RWPE2 (cell line): ENCODE results near the gene PRKCE.

ENCODE experiments used
- ATAC-seq: fragments of 200-7000 bp; cut with Tn5 transposase; 3 replicates; pipeline ENCODE4 v1.9.1; 2021; ENCODE audit warnings: low read depth
- DNase-seq: peaks from one replicate; pipeline ENCODE4 v3.0.0-alpha.2; 2020; ENCODE audit warnings: low spot score
- H3K27ac ChIP-seq: fragments of 450-650 bp; 2 replicates; pipeline ENCODE4 v1.5.1; 2017; ENCODE audit warnings: mild to moderate bottlenecking; ENCODE audit not compliant: poor library complexity, severe bottlenecking
- H3K27me3 ChIP-seq: fragments of 250-450 bp; sonication (Bioruptor Pico); 2 replicates; pipeline ENCODE4 v1.5.1; 2021; ENCODE audit warnings: mild to moderate bottlenecking, moderate library complexity; ENCODE audit not compliant: insufficient read depth, poor library complexity, severe bottlenecking
- H3K36me3 ChIP-seq: fragments of 250-450 bp; sonication (Bioruptor Pico); 2 replicates; pipeline ENCODE4 v1.5.1; 2020; ENCODE audit warnings: low read depth, mild to moderate bottlenecking, moderate library complexity
- H3K4me1 ChIP-seq: fragments of 250-450 bp; sonication (Bioruptor Pico); 2 replicates; pipeline ENCODE4 v1.5.1; 2021; ENCODE audit warnings: mild to moderate bottlenecking, moderate library complexity; ENCODE audit not compliant: insufficient read depth, poor library complexity, severe bottlenecking
- H3K4me3 ChIP-seq: fragments of 250-450 bp; sonication (Bioruptor Pico); 2 replicates; pipeline ENCODE4 v1.5.1; 2021; ENCODE audit warnings: mild to moderate bottlenecking, moderate library complexity; ENCODE audit not compliant: severe bottlenecking
- H3K9me3 ChIP-seq: fragments of 250-450 bp; sonication (Bioruptor Pico); 2 replicates; pipeline ENCODE4 v1.5.1; 2021; ENCODE audit warnings: mild to moderate bottlenecking, moderate library complexity; ENCODE audit not compliant: severe bottlenecking
- CTCF ChIP-seq: fragments of 450-650 bp; IDR thresholded peaks from one replicate; pipeline ENCODE4 v1.5.1; 2017; ENCODE audit warnings: mild to moderate bottlenecking, moderate library complexity; ENCODE audit not compliant: poor library complexity, severe bottlenecking

PRKCE gene

GRCh38 chr2:46000660-46001059 is 349.2 kb downstream of the PRKCE start:
- Histone ChIP-seq H3K27ac (no peak overlapping the region), H3K36me3 (0 out of 2 replicates have a peak, but pooled peaks cover 3% of the 10 kb centered on the region), H3K9me3 (no peaks in the 10 kb centered on the region), H3K27me3 (no peaks in the 10 kb centered on the region), H3K4me1 (no peaks in the 10 kb centered on the region), H3K4me3 (no peak overlapping the region)
- ATAC-seq (no peak), DNase-seq (no peak)
- no peak for TF ChIP-seq CTCF

GRCh38 chr2:46001290-46001689 is 349.8 kb downstream of the PRKCE start:
- H3K27ac ChIP-seq, result no peak overlapping the region
- DNase-seq, result no peak
- no peak for ATAC-seq
- no peaks in the 10 kb centered on the region for H3K27me3 ChIP-seq
- H3K4me1 ChIP-seq, result no peaks in the 10 kb centered on the region
- 0 out of 2 replicates have a peak, but pooled peaks cover 3% of the 10 kb centered on the region for H3K36me3 ChIP-seq
- TF ChIP-seq CTCF, result no peak
- no peaks in the 10 kb centered on the region for H3K9me3 ChIP-seq
- no peak overlapping the region for H3K4me3 ChIP-seq

- Histone ChIP-seq H3K27me3 (no peaks in the 10 kb centered on the region), H3K27ac (no peak overlapping the region), H3K36me3 (0 out of 2 replicates have a peak, but pooled peaks cover 3% of the 10 kb centered on the region), H3K4me1 (no peaks in the 10 kb centered on the region), H3K4me3 (no peak overlapping the region), H3K9me3 (no peaks in the 10 kb centered on the region)
- no peak for DNase-seq
- TF ChIP-seq CTCF, result no peak
- ATAC-seq, result no peak
Observed at GRCh38 chr2:46001741-46002506, 350.4 kb downstream of the PRKCE start.

- Histone ChIP-seq H3K36me3 (0 out of 2 replicates have a peak, but pooled peaks cover 3% of the 10 kb centered on the region), H3K9me3 (no peaks in the 10 kb centered on the region), H3K4me1 (no peaks in the 10 kb centered on the region), H3K27ac (no peak overlapping the region), H3K27me3 (no peaks in the 10 kb centered on the region), H3K4me3 (no peak overlapping the region)
- no peak for DNase-seq
- no peak for TF ChIP-seq CTCF
- no peak for ATAC-seq
Observed at GRCh38 chr2:46002507-46002883, 351.0 kb downstream of the PRKCE start.

- TF ChIP-seq CTCF, result no peak
- no peaks in the 10 kb centered on the region for H3K27me3 ChIP-seq
- DNase-seq (no peak), ATAC-seq (no peak)
- H3K36me3 ChIP-seq, result 0 out of 2 replicates have a peak, but pooled peaks cover 3% of the 10 kb centered on the region
- no peaks in the 10 kb centered on the region for H3K9me3 ChIP-seq
- peaks cover 3% of the 10 kb centered on the region for H3K4me1 ChIP-seq
- H3K4me3 ChIP-seq, result no peak overlapping the region
- H3K27ac ChIP-seq, result no peak overlapping the region
Observed at GRCh38 chr2:46002947-46003346, 351.5 kb downstream of the PRKCE start.
